Left ventricle myocardium inferior (tissue), 1 donor: Measurements from ENCODE around the gene NLGN1. TPM values are rescaled to one million over a fixed set of nuclear protein-coding genes. Genes with fewer than 3 reads are reported as not detected.
"Not testable (repeated sequence)": the region's sequence is repeated elsewhere in the genome, so short reads cannot be mapped to it uniquely, and the experiment has no call there.

Source experiments
- DNase-seq: peaks from one replicate; pipeline ENCODE4 v3.0.0-alpha.2; 2020
- H3K27ac ChIP-seq: fragments of 200-600 bp; replicated peaks from 2 replicates; pipeline ENCODE4 v1.8.0; 2021
- H3K27me3 ChIP-seq: fragments of 200-600 bp; 2 replicates; pipeline ENCODE4 v1.8.0; 2021; ENCODE audit warnings: low read depth
- H3K36me3 ChIP-seq: fragments of 200-600 bp; 2 replicates; pipeline ENCODE4 v1.8.0; 2021
- H3K4me1 ChIP-seq: fragments of 200-600 bp; 2 replicates; pipeline ENCODE4 v1.8.0; 2021
- H3K4me3 ChIP-seq: fragments of 200-600 bp; 2 replicates; pipeline ENCODE4 v1.8.0; 2021; ENCODE audit warnings: mild to moderate bottlenecking, moderate library complexity
- H3K9me3 ChIP-seq: fragments of 200-600 bp; replicated peaks from 2 replicates; pipeline ENCODE4 v1.8.0; 2021
- CTCF ChIP-seq: fragments of 200-600 bp; IDR thresholded peaks from 2 replicates; pipeline ENCODE4 v1.8.0; 2021; ENCODE audit warnings: antibody characterized with exemption, mild to moderate bottlenecking, borderline replicate concordance
- intact Hi-C: fragments of 100-400 bp; cut with micrococcal nuclease; formaldehyde crosslinking; loops from one replicate; pipeline ENCODE4 v1.11.0; 2022
- total RNA-seq: library from RNA; stranded (reverse); fragmentation: NEBNext Ultra II Directional; extraction: Animal tissue kit (Norgen Biotek cat#: 25700); gene quantifications from one replicate; pipeline ENCODE4 v1.2.1, GENCODE V29; 2021
- donor health status: DM: no; HTN: yes; CAD: no; lungs with severe emphysema.

Gene NLGN1
- total RNA-seq, 1 donor from 2014 or later = 13.7 TPM

DNA sequence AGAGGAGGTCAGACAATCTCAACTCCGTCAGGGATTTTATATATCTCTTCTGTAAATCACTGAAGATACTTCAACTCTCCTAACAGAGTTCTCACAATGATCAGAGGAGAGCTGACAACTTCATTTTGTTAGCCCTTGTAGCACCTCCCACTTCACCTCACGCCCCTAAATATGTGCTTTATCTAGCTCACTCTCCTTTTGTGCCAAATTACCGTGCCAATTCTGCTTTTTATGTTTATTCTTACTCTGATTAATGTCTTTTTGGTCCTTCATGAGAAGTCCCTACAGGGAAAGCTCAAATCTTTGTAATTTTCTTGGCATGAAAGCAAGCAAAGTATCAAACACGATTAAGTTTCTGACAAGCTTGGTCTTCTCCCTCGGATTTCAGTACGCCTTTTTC lies 825.5 kb downstream of the NLGN1 start:
- no peak for DNase-seq
- intact Hi-C loops = no loop called here
- no peaks in the 10 kb centered on the region for H3K36me3 ChIP-seq

GRCh38 chr3:174223626-174224025 lies 826.1 kb downstream of the NLGN1 start:
- DNase-seq = no peak
- intact Hi-C loops = no loop called here
- H3K36me3 ChIP-seq = no peaks in the 10 kb centered on the region
- no peaks in the 10 kb centered on the region for H3K9me3 ChIP-seq
- no peaks in the 10 kb centered on the region for H3K27me3 ChIP-seq
- no peak overlapping the region for H3K27ac ChIP-seq
- TF ChIP-seq CTCF = no peak
- H3K4me3 ChIP-seq = no peak overlapping the region
- peaks cover 16% of the 10 kb centered on the region for H3K4me1 ChIP-seq

More for the DNA sequence above, 825.5 kb downstream of the NLGN1 start:
- Histone ChIP-seq H3K27me3 (no peaks in the 10 kb centered on the region), H3K27ac (no peak overlapping the region), H3K4me1 (peaks cover 16% of the 10 kb centered on the region), H3K9me3 (no peaks in the 10 kb centered on the region), H3K4me3 (no peak overlapping the region)
- TF ChIP-seq CTCF = no peak

GRCh38 chr3:174229916-174230315 lies 832.4 kb downstream of the NLGN1 start:
- Histone ChIP-seq H3K27me3 (no peaks in the 10 kb centered on the region), H3K36me3 (no peaks in the 10 kb centered on the region), H3K4me1 (peaks cover under 1% of the 10 kb centered on the region), H3K9me3 (no peaks in the 10 kb centered on the region), H3K4me3 (no peak overlapping the region), H3K27ac (no peak overlapping the region)
- TF ChIP-seq CTCF = no peak
- intact Hi-C loops = no loop called here
- no peak for DNase-seq

- intact Hi-C loops, H3K4me3 ChIP-seq, H3K9me3 ChIP-seq, DNase-seq, H3K4me1 ChIP-seq, H3K27ac ChIP-seq, H3K27me3 ChIP-seq, H3K36me3 ChIP-seq: not testable (repeated sequence)
Observed at GRCh38 chr3:174232028-174232657, 834.6 kb downstream of the NLGN1 start.

- intact Hi-C loops = no loop called here
- no peak for TF ChIP-seq CTCF
- DNase-seq = no peak
- Histone ChIP-seq H3K27me3 (no peaks in the 10 kb centered on the region), H3K4me1 (no peaks in the 10 kb centered on the region), H3K36me3 (no peaks in the 10 kb centered on the region), H3K27ac (no peak overlapping the region), H3K4me3 (no peak overlapping the region), H3K9me3 (peaks cover 9% of the 10 kb centered on the region)
Observed at GRCh38 chr3:174232658-174233429, 835.3 kb downstream of the NLGN1 start.

GRCh38 chr3:174233511-174233910 lies 836.0 kb downstream of the NLGN1 start:
- Histone ChIP-seq H3K27ac (no peak overlapping the region), H3K9me3 (peaks cover 9% of the 10 kb centered on the region)
- intact Hi-C loops = no loop called here

More at GRCh38 chr3:174233511-174233910, 836.0 kb downstream of the NLGN1 start:
- Histone ChIP-seq H3K4me3 (no peak overlapping the region), H3K36me3 (no peaks in the 10 kb centered on the region), H3K27me3 (no peaks in the 10 kb centered on the region), H3K4me1 (no peaks in the 10 kb centered on the region)
- no peak for TF ChIP-seq CTCF
- no peak for DNase-seq
